HG03095 (cell line): ENCODE measurements around the gene CDC14B.
"Not testable (repeated sequence)": the region's sequence is repeated elsewhere in the genome, so short reads cannot be mapped to it uniquely, and the experiment has no call there.

Experiments used
- ATAC-seq: cut with Tn5 transposase; IDR thresholded peaks from one replicate; pipeline ENCODE4 v1.9.1; 2021; ENCODE audit warnings: moderate library complexity; ENCODE audit not compliant: unreplicated experiment

CDC14B gene

DNA sequence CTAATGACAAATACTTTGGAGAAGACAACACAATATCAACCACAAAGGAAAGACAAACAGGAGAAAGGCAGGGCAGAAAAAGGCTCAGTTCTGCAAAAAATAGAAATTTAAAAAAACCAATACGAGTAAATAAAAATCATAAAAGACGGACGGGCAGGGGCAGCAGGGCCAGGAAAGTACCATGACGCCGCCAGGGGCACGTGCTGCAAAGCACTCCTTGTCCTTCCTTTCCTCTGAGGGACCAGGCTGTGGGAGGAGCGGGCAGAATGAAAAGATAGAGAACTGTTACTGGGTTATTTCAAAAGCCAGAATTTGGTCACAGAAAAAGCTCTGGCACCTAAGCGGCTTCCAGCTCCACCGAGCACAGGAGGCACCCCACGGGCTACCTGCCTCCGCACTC, 115.7 kb downstream of the CDC14B start:
- ATAC-seq: no peak

DNA sequence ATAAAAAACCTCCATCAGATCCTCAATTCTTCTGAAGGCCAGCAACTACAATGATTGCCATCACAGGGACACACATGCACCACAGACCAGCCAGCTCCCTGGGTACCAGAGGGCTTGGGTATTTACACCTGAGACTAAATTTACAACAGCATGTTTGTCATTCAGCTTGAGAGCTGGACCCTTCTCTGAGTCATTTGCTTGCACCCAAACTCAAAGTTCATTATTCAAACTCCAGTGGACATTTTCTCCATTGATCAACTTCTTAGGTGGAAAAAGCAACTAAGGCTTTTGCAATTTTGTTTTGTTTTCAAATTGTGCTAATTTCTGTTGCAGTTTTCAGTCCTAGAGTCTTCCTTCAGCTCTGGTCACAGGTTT, 116.3 kb downstream of the CDC14B start:
- ATAC-seq: not testable (repeated sequence)

DNA sequence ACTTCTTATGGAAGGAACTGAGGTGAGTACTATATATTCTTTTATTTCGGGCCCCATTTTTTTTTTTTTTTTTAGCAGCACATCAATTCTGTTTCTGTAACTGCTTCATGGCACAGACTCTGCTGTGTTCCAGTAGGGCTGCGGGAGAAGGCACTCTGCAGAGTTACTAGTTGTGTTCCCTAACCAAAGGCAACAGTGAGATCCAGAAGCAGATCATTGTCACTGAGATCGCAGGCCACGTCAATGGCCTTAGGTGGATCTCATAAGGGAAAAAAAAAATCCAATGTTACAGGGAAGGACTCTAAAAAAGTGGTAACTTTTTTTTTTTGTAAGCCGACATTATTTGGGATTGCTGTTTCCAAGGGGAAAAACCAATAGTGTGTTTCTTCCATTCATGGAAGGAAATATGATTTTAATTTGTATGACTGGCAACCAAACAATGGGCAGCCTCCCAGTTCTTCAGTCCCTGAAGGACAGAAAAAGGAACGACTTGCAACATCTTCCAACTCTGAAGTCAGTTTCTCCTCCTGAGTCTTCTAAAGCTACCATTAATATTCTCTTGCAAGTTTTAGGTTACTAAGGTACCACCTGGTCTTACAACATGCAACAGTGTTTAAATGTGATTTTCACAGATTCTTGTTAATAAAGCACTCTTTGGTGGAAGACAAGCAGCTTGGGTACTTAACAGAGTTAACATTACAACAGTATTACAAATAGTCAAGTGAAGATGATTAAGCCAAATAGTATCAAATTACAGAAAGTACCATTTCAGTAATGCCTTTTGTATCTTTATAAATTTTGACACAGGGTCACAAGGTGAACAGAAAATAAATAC, 116.9 kb downstream of the CDC14B start:
- ATAC-seq: no peak

DNA sequence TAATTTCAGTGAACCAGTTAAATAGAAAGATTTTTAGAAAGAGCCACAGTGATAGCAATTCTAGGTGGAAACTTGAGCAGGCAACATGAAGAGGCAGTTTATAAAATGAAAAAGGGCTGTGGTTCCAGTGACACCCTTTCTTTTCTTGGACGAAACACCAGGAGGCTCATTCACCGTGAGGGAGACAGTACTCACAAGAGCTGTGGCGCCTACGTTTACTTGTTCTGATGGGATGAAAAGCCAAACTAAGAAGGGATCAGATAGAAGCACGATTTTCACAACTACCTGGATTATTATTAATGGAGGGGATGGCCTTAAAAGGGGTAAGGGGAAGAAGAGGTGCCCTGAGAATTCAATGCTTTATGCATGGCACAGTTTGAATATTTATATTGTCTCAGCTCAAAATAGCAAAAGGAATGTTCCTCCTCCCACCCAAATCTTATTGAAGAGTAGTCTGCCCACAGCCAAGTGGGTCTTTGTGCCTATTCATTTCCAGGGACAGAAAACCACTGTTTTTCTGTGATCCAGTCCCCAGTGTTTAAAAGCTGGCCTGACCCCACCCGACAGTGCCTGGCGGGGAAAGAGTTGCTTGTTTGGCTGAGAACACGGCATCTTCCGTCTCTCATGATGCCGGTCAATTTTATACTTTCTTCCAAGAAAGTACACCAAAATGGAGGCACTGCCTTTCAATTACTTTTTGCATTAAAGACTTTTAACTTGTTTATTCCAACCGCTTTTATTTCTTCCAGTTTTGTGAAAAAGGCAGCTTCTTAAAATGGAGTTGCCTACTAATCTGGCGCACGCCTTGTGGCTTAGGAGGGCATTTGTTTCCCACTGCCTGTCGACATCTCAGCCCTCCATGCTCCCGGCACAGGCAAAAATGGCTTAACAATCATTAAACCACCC, 117.8 kb downstream of the CDC14B start:
- ATAC-seq: no peak

DNA sequence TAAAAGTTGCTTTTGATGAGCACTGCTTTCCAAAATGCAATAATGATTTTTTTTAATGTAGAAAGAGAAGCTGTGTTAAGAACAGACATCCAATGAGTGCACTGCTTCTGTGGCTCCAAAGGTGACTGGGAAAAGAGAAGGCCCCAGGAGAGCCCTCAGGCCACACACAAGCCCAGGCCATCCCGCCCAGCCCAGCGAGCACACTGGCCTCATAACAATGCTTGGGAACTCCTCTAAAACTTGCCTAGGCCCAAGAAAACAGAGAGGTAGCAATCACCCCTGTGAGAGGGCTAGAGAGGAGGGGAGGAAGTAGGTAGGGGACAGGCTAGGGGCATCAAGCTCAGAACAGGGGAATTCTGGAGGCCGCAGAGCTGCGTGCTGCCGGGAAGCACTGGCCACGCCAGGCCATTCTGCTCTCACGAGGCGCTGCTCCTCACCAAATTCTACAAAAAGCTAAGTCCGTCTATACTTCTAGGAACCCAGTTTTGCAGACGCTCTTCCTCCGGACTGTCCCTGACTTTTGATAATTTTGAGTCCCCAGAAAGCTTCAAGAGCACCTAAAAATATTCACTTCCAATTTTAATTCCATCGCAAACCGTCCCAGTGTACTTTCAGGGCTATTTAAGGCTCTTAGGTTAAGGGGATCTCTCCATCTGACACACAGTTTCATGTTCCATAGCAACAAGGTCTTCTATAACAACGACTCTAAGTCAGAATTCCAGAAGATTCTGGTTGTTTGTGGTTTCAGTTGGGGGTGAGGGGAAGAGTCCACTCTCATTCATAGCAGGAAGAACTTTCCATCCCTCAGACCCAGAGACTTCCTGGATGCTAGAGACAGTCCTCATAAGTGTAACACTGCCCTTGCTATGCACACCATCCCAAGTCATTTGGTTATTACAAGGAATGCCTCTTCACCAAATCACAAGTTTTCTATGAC, 118.7 kb downstream of the CDC14B start:
- no peak for ATAC-seq

DNA sequence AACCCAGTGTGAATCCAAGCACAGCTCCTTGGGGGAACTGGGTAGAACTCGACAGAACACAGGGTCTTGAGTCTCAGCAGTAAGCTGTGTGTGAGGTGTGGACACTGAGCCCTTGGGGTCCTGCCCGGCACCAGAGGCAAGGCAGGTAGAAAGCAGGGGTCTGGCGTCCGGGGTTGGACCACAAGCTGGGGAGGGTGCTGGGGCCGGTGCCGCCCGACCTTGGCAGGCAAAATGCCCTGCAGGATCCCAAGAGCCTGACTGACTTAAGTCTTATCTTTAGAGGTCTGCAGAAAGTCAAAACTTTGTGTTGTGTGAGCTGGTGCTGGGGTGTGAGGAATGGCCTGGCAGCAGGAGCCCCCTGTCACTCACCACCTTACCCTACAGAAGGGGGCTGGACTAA, 120.4 kb downstream of the CDC14B start:
- no peak for ATAC-seq

DNA sequence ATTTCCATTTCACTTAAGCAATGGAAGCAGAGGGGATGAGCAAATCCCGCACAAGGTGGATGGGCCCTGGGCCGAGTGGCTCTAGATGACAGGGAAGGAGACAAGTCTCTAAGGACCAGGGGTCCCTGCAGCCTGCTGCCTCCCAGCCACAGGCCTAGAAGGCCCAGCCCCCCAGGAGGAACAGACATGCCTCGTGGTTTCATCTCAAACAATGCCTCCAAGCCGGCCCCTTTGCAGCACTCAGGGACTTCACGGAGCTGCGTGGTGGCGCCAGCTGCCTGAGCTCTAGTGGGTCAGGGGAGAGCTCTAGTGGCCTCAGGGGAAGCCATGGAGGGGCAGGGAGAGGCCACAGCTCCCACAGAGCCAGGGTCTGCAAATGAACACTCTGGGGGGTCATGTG, 120.8 kb downstream of the CDC14B start:
- ATAC-seq: no peak

DNA sequence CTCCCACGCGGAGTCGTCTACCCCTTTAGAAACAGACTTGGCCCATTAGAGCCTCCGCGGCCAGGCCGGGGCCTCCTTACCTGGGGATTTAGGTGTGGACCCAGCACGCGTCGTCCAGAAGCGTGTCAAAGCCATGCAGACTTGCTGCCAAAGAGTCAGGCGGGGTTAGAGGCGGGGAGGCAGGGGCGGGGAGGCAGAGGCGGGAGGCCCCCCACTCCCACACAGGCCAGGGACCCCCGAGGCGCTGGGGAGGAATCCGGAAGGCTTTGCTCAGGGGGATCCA, 122.6 kb downstream of the CDC14B start:
- no peak for ATAC-seq

DNA sequence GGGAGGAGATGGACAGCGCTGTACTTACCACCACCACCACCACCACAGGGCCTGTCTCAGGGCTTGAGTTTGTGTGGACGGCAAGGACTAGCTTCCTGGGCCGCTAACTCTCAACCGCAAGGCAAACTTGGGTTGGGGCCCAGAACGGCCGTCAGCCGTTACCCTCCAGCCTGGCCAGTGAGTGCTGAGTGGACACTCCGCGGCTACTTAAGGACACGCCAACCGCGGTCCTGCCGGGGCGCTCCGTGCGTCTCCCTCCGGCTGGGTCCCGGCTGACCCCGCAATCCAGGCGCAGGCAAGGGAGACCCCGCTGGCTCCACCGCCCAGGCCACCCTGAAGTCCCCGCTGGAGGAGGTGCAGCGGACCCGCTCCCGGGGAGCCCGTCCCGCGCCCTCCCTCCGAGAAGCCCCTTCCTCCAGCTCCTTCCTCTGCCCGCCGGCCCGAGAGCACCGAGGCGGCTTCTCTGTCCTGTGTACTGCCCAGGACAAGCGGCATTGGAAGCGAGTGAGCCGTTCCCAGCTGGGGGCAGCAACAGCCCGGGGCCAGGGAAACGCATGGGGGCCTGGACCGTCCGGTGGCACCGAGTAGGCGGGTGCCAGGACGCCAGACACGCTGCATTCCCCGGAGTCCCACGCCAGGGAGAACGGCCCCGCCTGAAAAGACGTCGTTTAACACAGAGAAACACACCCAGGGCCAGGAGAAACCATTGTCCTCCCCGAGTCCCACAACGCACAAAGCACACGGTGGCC, 123.1 kb downstream of the CDC14B start:
- no peak for ATAC-seq

DNA sequence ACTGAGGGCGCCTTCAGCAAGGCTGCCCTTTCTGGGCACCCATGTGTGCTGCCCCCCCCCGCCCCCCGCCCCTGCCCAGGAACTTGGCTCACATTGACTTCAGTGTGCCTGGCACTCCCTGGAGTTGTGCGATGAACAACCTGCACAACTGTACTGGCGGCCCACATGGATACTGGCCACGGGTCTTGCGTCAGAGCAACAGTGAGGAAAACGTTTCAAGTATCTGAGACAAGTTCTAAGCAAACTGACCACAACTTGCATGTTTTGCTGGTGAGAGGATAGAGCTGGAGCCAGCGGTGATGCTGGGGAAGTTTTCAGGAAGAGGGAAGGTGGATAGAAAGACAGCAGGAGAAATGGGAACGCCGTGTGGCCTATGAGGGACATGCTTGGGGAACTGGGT, 124.3 kb downstream of the CDC14B start:
- ATAC-seq: no peak

DNA sequence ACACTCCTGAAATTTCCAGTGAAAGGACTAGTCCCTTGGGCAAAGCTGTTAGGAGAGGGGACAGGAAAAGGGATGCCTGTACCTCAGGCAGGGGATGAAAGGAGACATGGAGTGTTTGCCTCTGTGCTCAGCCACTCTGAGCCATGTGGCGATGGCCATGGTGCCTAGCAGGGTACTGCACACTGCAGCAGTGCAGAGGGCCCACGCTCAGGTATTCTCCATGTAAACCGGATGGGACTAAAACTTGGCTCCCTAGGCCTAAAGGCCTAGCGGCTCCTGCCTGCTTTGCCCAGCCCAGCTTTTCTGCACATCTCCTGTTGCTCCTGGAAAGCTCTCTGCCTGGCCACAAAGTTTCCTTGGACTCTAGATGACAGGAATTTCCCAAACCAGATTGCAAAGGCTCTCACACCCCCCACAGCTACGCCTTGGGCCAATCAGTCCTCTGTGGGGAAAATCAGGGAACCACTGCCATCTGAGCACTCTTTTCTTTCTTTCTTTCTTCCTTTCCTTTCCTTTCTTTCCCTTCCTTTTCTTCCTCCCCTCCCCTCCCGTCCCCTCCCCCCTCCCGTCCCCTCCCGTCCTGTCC, 125.3 kb downstream of the CDC14B start:
- ATAC-seq: no peak

DNA sequence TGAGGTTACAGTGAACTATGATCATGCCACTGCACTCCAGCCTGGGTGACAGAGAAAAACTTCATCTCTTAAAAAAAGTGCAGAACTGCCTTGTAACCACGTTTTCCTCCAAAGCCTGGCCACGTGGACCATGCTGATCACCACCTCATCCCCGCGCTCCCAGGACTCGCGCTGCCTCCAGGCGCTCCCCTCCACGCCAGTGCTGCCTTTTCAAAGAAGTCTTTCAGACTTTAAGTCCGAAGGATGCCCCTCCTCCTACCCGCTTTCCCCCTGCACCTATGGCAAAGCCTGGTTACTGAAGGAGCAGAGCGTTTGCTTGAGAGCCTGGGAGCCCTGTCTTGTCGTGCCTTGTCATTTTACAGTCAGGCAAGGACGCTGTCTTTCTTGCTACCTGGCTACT, 125.9 kb downstream of the CDC14B start:
- ATAC-seq: no peak

DNA sequence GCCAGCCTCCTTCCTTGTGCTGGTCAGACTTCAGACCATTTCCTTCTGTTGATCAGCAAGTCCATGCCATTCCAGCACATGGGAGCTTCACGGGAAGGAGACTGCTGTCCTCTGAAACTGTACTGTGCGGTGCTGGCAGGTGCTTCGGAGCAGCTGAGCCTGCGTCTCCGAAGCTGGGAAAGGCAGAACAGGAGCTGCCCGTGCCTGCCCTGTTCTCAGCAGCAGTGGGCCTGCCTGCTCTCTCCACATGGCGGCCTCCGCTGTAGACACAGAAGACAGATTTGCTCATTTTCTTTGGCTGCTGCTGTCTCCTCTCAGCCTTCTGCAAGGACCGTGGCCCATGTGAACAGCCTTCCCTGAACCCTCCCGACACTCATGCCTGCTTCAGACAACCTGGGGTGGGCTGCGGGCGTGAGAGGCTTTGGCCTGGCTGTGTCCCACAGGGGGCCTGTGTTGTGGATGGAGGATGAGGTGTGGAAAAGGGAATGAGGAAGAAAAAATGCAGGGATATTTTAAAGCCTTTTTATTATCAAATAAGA, 126.6 kb downstream of the CDC14B start:
- no peak for ATAC-seq

DNA sequence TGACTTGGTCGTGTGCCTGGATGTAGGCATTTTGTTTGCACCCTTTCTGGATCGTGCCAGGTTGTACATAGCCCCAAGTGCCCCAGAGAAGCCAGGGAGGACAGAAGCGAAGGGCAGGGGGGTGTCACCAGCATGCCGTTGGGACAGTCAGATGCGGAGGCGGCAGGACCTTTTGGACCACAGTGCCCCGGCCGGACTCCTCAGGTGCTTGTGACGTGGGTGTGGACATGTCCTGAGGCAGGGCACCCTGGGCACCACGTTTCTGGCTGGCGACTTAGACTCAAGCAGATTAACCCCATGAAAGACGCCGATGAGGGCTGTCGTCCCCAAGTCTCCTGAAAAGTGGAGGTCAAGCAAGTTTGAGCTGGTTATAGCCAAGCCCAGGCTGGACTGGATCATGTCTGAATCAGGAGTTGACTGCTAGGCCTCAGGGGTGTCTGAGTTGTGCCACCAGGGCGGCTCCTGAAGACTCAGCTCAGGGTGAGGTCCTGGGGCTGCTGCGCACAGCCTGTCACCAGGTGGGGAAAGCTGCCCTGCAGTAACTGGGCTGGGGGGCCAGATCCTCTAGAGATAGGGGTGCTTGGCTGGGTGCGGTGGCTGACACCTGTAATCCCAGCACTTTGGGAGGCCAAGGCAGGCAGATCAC, 127.6 kb downstream of the CDC14B start:
- no peak for ATAC-seq

DNA sequence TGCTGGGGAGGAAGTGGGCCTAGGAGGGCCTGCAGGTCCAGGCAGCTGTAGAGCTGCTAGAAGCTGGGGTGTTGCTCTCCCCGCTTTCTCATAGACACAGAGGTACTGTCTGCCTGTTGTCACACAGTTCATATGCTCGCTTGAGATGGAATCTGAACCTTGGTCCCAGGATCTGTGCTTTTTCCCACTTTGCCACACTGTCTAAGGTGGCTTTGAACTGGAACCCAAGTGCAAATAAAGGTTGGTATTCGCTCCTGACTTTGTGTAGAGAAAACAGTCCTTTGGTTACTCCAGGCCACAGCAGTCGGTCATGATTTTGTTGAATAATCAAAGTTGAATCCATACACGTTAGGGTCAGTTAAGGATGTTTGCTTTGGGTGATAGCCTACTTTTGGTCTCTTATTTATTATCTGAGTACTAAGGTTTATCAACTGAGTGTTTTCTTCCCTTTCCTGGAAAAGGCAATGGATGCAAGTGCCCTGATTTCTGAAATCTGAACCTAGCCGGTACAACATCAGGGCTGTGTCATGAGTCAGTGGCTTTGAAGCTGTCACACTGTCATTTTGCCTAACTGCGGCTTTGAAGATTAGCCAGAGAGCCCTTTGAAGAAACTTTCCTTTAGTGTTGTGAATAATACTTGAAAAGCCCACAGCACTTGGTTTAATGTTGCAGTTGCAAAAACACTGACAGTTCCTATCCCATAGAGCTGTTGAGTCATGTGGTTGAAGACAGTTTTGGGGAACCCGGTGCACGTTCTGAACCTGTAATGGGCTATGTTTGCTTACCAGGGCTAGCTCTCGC, 128.4 kb downstream of the CDC14B start:
- ATAC-seq: no peak

DNA sequence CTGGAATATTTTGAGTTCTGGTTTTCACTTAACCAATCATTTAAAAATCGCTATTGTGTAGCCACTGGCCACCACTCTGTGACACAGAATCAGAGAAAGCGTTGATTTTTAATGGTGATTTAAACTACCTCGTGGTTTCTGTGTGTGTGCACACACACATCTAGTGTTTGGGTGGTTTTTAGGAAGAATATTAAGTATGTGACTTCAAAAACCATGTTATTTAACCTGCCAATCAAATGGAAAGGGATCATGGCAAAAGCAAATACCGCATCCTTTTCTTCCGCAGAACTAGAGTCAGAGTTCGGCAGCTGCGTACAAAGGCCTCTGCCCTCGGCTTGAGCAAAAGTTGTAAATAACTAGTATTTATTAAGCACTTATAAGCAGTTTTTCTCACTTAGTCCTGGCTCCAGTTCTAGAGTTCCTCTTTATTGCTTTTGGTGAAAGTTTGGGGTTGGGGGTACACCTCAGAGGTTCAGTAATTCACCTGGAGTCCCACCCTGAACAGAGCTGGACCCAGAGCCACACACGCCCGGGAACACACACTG, 129.0 kb downstream of the CDC14B start:
- ATAC-seq: no peak

DNA sequence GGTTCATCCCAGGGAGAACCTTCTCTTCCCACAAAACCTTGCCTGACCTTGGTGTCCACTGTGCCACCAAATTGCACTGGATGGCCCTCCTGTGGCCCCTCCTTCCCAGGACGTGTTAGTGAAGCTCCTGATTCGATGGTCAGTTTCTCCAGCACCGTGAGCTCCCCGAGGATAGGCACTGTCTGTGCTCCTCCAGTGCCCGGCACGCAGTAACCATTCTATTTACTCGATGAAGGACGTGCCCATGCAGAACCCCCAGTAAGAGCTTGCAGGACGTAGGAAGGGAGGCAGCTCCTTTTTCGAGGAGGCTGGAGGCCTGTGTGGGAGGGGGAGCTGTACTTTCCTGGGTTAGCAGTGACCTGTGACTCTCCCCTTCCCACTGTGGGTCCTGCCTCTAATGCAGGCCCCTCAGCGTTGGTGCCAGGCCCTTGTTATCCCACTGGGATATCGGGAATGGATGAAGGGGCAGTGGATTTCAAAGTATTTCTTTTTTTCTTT, 130.1 kb downstream of the CDC14B start:
- ATAC-seq: no peak

DNA sequence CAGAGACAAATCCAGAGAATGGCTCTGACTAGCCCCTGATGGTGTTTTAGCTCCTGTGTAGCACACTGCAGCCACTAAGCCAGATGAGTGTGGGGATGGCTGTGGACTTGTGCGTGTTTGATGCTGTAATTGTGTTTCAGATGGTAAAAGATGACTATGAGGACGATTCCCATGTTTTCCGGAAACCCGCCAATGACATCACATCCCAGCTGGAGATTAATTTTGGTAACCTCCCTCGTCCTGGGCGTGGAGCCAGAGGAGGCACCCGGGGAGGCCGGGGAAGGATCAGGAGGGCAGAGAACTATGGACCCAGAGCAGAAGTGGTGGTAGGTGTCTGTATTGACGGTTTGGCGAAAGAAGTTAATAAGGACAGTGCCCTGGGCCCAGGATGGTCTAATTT, 131.7 kb downstream of the CDC14B start:
- ATAC-seq: no peak
